GM21619 (cell line): ENCODE results near the gene AGR3.
"Not testable (repeated sequence)": the region's sequence is repeated elsewhere in the genome, so short reads cannot be mapped to it uniquely, and the experiment has no call there.

Experiments
- ATAC-seq: cut with Tn5 transposase; IDR thresholded peaks from one replicate; pipeline ENCODE4 v1.9.1; 2021; ENCODE audit not compliant: unreplicated experiment

AGR3 gene

GRCh38 chr7:16891874-16892643, 10.3 kb upstream of the AGR3 start:
- ATAC-seq, result no peak

GRCh38 chr7:16891338-16891737, 9.6 kb upstream of the AGR3 start:
- no peak for ATAC-seq

- no peak for ATAC-seq
Measured at GRCh38 chr7:16889851-16890415, 8.2 kb upstream of the AGR3 start.

GRCh38 chr7:16889305-16889704, 7.5 kb upstream of the AGR3 start:
- no peak for ATAC-seq

DNA sequence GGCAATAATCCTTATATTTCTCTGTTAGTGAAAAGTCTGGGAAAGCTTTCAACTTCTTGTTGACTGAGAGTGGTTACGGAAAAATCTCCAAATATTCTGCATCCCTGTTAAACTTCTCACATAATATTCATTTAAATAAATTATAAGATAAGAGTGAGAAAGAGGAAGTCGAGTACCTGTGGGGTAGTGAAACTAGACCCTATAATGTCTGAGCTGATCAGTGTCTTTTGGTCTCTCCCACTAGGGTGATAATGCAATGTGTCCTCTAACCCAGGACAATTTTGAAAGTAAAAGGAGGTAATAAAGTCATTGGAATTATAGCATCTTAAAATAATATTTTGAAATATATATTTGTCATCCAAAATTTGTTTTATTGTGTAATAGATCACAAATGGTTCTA, 2.1 kb upstream of the AGR3 start:
- ATAC-seq, result no peak

- no peak for ATAC-seq
Measured at GRCh38 chr7:16880554-16880953, 1.2 kb downstream of the AGR3 start.

GRCh38 chr7:16879181-16879580, 2.6 kb downstream of the AGR3 start:
- ATAC-seq, result no peak

- no peak for ATAC-seq
Measured at GRCh38 chr7:16875861-16876260, 5.9 kb downstream of the AGR3 start.

GRCh38 chr7:16874066-16874465, 7.7 kb downstream of the AGR3 start:
- ATAC-seq, result no peak

DNA sequence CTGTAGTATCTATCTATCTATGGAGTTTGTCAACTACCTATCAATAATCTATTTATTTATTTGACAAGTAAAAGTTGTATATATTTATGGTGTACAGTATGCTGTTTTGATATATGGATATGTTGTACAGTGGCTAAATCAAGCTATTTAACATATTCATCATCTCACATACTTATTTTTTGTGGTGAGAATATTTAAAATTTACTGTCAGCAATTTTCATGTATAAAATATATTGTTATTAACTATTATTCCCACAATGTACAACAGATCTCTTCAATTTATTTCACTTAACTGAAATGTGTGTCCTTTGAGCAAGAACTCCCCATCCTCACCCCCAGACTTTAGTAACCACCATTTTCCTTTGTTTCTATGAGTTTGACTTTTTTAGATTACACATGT, 14.5 kb downstream of the AGR3 start:
- no peak for ATAC-seq

DNA sequence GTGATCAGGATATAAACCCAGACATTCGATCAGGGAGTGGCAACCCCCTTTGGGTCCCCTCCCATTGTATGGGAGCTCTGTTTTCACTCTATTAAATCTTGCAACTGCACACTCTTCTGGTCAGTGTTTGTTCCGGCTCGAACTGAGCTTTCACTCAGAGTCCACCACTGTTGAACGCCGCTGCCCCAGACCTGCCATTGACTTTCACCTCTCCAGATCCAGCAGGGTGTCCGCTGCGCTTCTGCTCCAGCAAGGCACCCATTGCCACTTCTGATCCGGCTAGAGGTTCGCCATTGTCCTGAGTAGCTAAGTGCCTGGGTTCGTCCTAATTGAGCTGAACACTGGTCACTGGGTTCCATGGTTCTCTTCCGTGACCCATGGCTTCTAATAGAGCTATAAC, 28.6 kb downstream of the AGR3 start:
- ATAC-seq, result not testable (repeated sequence)

GRCh38 chr7:16851829-16852228, 30.0 kb downstream of the AGR3 start:
- no peak for ATAC-seq

- ATAC-seq, result no peak
Measured at GRCh38 chr7:16850614-16851466, 30.9 kb downstream of the AGR3 start.

DNA sequence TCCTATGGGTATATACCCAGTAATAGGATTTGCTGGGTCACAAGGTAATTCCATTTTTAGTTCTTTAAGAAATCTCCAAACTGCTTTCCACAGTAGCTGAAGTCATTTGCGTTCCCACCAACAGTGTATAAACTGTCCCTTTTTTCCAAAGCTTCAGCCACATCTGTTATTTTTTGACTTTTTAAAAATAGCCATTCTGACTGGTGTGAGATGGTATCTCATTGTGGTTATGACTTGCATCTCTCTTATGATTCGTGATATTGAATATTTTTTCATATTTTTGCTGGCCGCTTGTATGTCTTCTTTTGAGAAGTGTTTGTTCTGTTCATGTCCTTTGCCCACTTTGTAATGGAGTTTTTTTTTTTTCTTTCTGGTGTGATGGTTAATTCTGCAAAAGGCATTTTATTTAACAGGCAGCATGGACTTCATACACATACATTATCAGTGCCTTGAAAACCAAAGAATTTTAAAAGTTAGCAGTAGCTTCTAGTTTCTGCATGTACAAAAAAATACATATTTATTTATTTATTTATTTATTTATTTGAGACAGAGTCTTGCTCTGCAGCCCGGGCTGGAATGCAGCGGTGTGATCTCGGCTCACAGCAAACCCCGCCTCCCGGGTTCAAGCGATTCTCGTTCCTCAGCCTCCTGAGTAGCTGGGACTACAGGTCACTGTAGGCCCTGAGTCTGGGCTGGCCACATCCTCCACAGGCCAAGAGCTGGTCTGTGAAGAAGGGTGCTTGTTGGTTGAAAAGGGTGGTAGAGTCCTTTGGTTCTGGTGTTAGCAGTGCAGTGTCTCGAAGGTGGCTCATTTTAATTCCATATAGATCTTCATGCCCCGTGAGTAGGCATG, 32.3 kb downstream of the AGR3 start:
- no peak for ATAC-seq

DNA sequence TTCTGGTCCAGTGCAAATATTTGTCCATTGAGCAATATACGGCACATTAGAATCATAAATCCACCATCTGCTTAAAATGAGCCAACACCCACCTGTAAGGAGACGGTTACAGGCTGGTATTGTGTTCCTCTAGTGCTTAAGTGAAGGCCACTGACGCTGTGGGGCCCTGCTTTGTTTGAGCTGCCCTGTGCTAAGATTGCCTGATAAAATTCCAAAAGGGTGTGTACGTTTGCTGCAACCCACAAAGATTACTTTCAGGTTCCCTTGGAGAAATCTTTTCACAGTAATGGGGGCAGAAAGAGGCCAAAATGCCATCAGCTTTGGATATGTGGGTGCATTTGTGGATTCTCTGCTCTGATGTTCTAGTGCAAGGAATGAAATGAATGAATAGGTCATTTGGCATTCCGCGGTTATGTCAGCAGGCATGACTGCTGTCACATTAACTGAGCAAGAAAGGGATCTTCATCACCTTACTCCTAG, 34.4 kb downstream of the AGR3 start:
- ATAC-seq, result no peak

DNA sequence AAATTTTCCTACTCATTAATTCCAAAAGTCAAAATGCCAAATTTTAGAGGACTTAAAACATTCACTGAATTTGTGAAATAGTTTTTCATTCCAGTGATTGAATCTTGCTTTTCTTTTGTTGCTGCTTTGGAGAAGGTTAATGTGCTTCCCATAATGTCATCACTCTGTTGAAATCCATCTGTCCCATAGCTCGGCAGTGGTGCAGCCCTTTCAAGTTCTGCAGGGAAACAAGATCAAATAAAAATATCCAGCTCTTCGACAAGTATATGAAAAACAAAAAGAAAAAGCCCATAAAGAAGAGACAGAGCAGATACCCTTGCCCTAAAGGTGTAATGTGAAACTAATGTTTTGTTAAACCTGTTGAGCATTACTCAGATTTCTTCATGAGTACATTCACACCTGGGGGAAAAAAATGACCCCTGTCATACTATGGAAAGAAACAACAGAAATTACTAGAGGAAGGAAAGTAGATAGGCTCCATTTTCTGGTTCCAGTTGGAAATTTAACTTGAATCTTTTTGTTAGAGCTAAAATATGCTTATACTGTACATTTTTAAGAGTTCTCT, 35.1 kb downstream of the AGR3 start:
- no peak for ATAC-seq

DNA sequence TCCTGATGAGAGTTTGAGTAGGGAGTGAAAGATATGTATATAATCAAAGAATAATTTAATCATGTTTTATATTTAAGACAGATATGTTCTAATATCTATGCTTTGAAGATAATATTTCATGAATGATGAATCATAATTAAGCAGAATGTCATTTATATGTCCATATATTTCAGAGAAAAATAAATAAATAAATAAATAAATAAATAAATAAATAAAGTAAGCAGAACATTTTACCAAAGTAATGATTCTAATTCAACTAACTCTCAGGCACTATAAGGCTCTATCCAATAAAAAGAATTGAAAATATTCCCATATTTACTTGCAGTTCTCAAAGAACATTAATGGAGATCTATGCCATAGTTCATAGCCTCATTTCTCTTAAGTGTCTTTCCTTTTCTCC, 36.0 kb downstream of the AGR3 start:
- ATAC-seq, result no peak

GRCh38 chr7:16841681-16842080, 40.1 kb downstream of the AGR3 start:
- ATAC-seq, result no peak

DNA sequence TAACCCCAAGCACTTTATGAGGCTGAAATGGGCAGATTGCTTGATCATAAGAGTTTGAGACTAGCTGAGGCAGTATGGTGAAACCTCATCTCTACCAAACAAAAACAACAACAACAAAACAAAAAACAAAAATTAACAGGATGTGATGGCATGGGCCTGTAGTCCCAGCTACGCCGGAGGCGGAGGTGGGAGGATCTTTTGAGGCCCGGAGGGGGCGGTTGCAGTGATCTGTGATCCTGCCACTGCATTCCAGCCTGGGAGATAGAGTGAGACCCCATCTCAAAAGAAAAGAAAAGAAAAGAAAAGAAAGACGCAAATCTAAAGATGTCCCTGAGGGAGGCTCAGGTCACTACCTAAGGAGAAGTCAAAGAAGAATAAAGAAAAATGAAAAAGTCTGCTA, 41.7 kb downstream of the AGR3 start:
- ATAC-seq, result no peak

DNA sequence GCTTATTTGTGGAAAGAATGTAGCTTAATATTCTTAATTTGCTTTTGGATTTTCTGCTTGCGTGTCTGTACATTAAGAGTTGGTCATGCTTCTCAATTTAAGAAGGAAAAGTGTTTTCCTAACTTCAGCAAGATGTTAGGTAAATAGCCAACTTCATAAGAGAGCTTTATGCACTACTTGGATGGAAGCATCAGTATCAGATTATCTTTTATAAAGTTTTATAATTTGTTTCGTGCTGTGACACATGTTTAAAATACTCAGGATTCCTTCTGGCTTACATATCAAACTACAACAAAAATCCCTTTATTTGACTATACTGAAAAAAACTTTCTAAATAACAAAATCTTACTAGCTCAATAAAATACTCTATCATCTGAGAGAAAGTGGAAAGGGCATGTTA, 42.1 kb downstream of the AGR3 start:
- ATAC-seq, result no peak

DNA sequence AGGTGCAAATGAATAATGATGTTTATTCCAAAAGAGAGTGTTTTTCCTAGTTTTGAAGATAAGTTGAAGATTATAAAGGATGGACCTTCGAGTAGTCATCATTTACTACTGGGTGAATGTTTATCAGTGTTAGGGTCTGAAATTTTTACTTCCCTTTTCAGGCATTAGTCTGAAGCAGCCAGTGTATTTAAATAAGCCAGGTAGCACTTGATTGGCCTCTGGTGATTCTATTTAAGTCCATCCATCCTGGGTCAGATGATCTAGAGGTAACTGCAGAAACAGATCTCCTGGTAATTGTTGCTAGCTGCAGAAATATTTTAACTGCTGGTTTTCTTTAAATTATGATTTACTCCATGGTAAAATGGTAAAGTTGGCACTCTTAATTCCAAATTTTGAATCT, 42.9 kb downstream of the AGR3 start:
- no peak for ATAC-seq
